K562 (cell line): ENCODE measurements around the gene ROPN1B. TPM values are rescaled to one million over a fixed set of nuclear protein-coding genes. Genes with fewer than 3 reads are reported as not detected.

ENCODE experiments used
- ATAC-seq: fragments of 200-7000 bp; cut with Tn5 transposase; 3 replicates; pipeline ENCODE4 v1.9.1; 2020; ENCODE audit warnings: moderate library complexity
- BruUV-seq: library from RNA; stranded (reverse); fragments of 400-500 nt; replicated peaks from 2 replicates; lab custom pipeline; 2021; lab: Mats Ljungman, UMichigan
- CTCF ChIA-PET: fragments of 300-600 bp; formaldehyde crosslinking; extraction: SDS; loops from one replicate; lab custom pipeline; 2021; ENCODE audit warnings: low intra/inter-chr PET ratio; lab: Yijun Ruan, JAX
- POLR2A ChIA-PET: fragments of 300-600, 350-650 bp; sonication (Branson Sonifier 250); formaldehyde crosslinking; extraction: SDS; loops from one replicate; lab custom pipeline; 2021; ENCODE audit warnings: antibody characterized with exemption, inconsistent platforms; lab: Yijun Ruan, JAX
- DNase-seq, 4 experiments: peaks; one replicate each; pipeline versions ENCODE4 v3.0.0 to v3.0.0-alpha.2; 2011 to 2018; ENCODE audit warnings: low spot score in 3 of 4, mixed read lengths in 3 of 4; ENCODE audit errors: extremely low read depth in 1 of 4
- FAIRE-seq: peaks from 2 replicates; lab custom pipeline; 2011; peaks lifted over from hg19 to GRCh38; lab: Jason Lieb, UNC
- H2AFZ ChIP-seq: 2 replicates; pipeline ENCODE4 v1.6.0; 2011; ENCODE audit warnings: low read depth, low read length, control low read depth, inconsistent platforms
- H3K27ac ChIP-seq: fragments of 200-600 bp; 3 replicates; pipeline ENCODE4 v1.8.0; 2011; ENCODE audit warnings: low read depth, mild to moderate bottlenecking, control low read depth, inconsistent platforms, low read length, moderate library complexity, mixed read lengths; ENCODE audit errors: extremely low read depth
- H3K27me3 ChIP-seq, 2 experiments: fragments of 300-600 bp in 1 of 2; 2 replicates in 1 of 2; 3 replicates in 1 of 2; pipeline versions ENCODE4 v1.6.0 to v1.8.0; 2011; ENCODE audit warnings: inconsistent platforms in 2 of 2, low read length in 2 of 2, mild to moderate bottlenecking in 1 of 2, mixed read lengths in 1 of 2, moderate library complexity in 1 of 2; ENCODE audit not compliant: control insufficient read depth in 2 of 2, insufficient read depth in 2 of 2
- H3K36me3 ChIP-seq: fragments of 300-600 bp; 3 replicates; pipeline ENCODE4 v1.8.0; 2011; ENCODE audit warnings: mild to moderate bottlenecking, low read length, inconsistent platforms; ENCODE audit not compliant: control insufficient read depth, insufficient read depth
- H3K4me1 ChIP-seq, 2 experiments: fragments of 200-600 bp in 1 of 2; replicated peaks in 1 of 2; 2 replicates in 1 of 2; 3 replicates in 1 of 2; pipeline versions ENCODE4 v1.5.1 to v1.8.0; 2011; ENCODE audit warnings: inconsistent platforms in 2 of 2, low read length in 2 of 2, mild to moderate bottlenecking in 1 of 2, mixed read lengths in 1 of 2, moderate library complexity in 1 of 2; ENCODE audit not compliant: control insufficient read depth in 2 of 2, insufficient read depth in 2 of 2
- H3K4me2 ChIP-seq: 2 replicates; pipeline ENCODE4 v1.6.1; 2011; ENCODE audit warnings: low read length, control low read depth, inconsistent platforms, mixed read lengths; ENCODE audit not compliant: insufficient read depth
- H3K4me3 ChIP-seq: fragments of 200-600 bp; sonication (generic), shearing (Covaris generic); 2 replicates; pipeline ENCODE4 v1.5.1; 2016; ENCODE audit warnings: control low read depth, inconsistent platforms
- H3K79me2 ChIP-seq: fragments of 200-600 bp; 3 replicates; pipeline ENCODE4 v1.8.0; 2011; ENCODE audit warnings: low read length, inconsistent platforms; ENCODE audit not compliant: control insufficient read depth, insufficient read depth
- H3K9ac ChIP-seq, 2 experiments: 2 replicates each; pipeline versions ENCODE4 v1.6.0 to v1.6.1; 2011; ENCODE audit warnings: low read depth in 2 of 2, low read length in 2 of 2, control low read depth in 1 of 2, inconsistent platforms in 1 of 2, mild to moderate bottlenecking in 1 of 2, mixed read lengths in 1 of 2; ENCODE audit not compliant: insufficient read depth in 1 of 2
- H3K9me1 ChIP-seq: one replicate; pipeline ENCODE4 v1.6.0; 2011; ENCODE audit warnings: inconsistent platforms, mild to moderate bottlenecking, low read length, moderate library complexity; ENCODE audit not compliant: control insufficient read depth, insufficient read depth
- H3K9me3 ChIP-seq: replicated peaks from 2 replicates; pipeline ENCODE4 v1.5.1; 2011; ENCODE audit warnings: low read depth, low read length, inconsistent platforms; ENCODE audit not compliant: control insufficient read depth, insufficient read depth
- H4K20me1 ChIP-seq: replicated peaks from 2 replicates; pipeline ENCODE4 v1.6.1; 2011; ENCODE audit warnings: low read length, inconsistent platforms, mixed read lengths; ENCODE audit not compliant: control insufficient read depth, insufficient read depth
- BRCA1 ChIP-seq, 2 experiments: fragments of 450-650 bp in 1 of 2; sonication (generic) in 1 of 2; formaldehyde crosslinking in 1 of 2; IDR thresholded peaks; 2 replicates each; pipeline versions ENCODE4 v1.5.0 to v1.6.1; 2017 to 2020; ENCODE audit warnings: mild to moderate bottlenecking in 1 of 2, missing genetic modification reagents in 1 of 2
- EZH2 ChIP-seq: IDR thresholded peaks from 2 replicates; pipeline ENCODE4 v1.6.1; 2012; ENCODE audit warnings: low read depth, mild to moderate bottlenecking, inconsistent platforms, low read length, borderline replicate concordance
- HDAC2 ChIP-seq: fragments of 450-650 bp; IDR thresholded peaks from 2 replicates; pipeline ENCODE4 v1.6.1; 2016; ENCODE audit warnings: mild to moderate bottlenecking
- STAG1 ChIP-seq: sonication (generic); formaldehyde crosslinking; IDR thresholded peaks from 2 replicates; pipeline ENCODE4 v1.5.0; 2020; ENCODE audit warnings: missing genetic modification reagents, borderline replicate concordance
- ZNF316 ChIP-seq: fragments of 450-650 bp; IDR thresholded peaks from 2 replicates; pipeline ENCODE4 v1.6.1; 2016
- ZNF644 ChIP-seq: fragments of 200-800 bp; sonication (Bioruptor generic); IDR thresholded peaks from 2 replicates; pipeline ENCODE4 v1.6.1; 2016; ENCODE audit warnings: low read depth, missing genetic modification characterization, missing compliant biosample characterization
- WGBS: fragments of 100-300 bp; shearing (Covaris generic); methylation state at CpG from one replicate; pipeline ENCODE4 v1.1.6; 2016; ENCODE audit warnings: low coverage, mixed read lengths; ENCODE audit not compliant: insufficient coverage; ENCODE audit errors: missing lambda C conversion rate; 5-methylcytosine and 5-hydroxymethylcytosine counted together
- in situ Hi-C: fragments of 300-500 bp; cut with MboI; formaldehyde crosslinking; loops from 4 replicates; pipeline ENCODE4 v1.15.0; 2018; ENCODE audit warnings: inconsistent platforms, mixed read lengths
- intact Hi-C: fragments of 100-400 bp; cut with micrococcal nuclease; formaldehyde crosslinking; loops from 2 replicates; pipeline ENCODE4 v1.14.2; 2022
- polyA plus RNA-seq, 8 experiments: library from polyadenylated mRNA; depleted of rRNA in 4 of 8; stranded (reverse) in 5 of 8; unstranded in 3 of 8; fragments of >200 nt; fragmentation: Nextera tagmentation in 2 of 8; fragmentation: Illumina TruSeq in 1 of 8; extraction: Ambion mirVana in 2 of 8; extraction: Trizol in 1 of 8; gene quantifications; 2 replicates each; pipeline versions ENCODE4 v1.2.1 to v1.2.3, GENCODE V29; 2011 to 2014; ENCODE audit warnings: inconsistent platforms in 1 of 8, missing spikeins in 1 of 8
- total RNA-seq, 7 experiments: library from RNA; depleted of rRNA in 6 of 7; stranded (reverse); fragments of >200 nt in 6 of 7; fragmentation: Illumina TruSeq in 2 of 7; extraction: Trizol in 2 of 7; gene quantifications; 2 replicates each; pipeline versions ENCODE4 v1.2.1 to v1.2.3, GENCODE V29; 2011 to 2021; ENCODE audit warnings: low replicate concordance in 1 of 7
- TF ChIP-seq, protein P1 (sequence below), 2 experiments: fragments of 450-650 bp; formaldehyde crosslinking in 1 of 2; IDR thresholded peaks; 2 replicates each; pipeline versions ENCODE4 v1.4.0 to v1.6.1; 2014 to 2020; ENCODE audit warnings: mild to moderate bottlenecking in 2 of 2, borderline replicate concordance in 1 of 2, low read depth in 1 of 2

Gene ROPN1B
- total and polyA plus RNA-seq, 9 of the 15 experiments (the other 6 are each of a cell fraction or from before 2014, with no cell fraction given): not detected

DNA sequence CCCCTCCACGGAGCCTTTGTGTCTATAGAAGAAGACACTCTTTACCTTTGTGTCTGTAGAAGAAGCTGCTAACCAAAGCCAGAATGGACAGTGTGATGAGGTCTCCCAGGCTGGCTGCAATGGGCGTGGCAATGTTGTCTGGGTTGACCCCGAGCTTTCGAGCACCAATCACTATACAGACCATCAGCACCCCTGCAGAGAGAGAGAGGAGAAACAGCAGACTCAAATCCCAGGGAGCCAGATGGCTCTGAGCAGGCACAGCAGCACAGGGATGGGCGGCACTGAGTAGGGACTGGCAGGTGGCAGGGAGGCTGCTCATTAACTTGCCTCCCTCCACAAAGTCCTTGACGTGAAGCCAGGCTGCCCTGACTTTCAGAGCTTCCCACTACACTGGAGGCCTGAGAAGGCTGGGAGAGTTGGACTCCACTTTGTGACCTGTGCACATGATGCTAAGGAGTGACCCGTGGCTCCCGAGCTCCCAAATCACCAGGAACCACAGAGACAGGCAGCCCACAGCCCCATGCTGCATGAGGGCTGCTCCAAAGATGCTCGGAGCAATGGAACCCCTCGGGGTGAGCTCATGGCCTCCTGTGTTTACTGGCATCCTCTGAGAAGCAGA lies 53.9 kb downstream of the ROPN1B start:
- in situ Hi-C loops: no loop called here

DNA sequence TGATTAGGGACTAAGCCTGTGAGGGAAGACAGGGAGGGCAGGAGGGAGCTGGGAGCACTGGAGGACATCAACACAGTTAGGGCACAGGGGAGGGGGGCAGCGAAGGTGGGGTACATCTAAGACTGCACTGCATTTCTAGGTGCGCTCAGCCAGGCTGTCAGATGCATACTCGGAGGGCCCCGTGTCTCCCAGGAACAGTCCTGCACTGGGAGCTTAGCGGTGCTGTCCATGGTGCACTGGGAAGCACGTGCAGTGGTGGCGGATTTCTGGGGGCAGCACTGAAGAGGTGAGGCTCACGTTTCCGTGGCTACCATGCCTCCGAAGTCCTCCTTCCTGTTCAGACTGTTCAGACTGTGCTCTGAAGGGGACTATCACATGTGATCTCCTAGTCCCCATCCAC lies 54.4 kb downstream of the ROPN1B start:
- WGBS: 34% methylated on average over 4 of the region's 10 CpGs
- no peak for ATAC-seq
- no peak overlapping the region for H3K4me2 ChIP-seq
- H2AFZ ChIP-seq: no peak overlapping the region
- H3K9me1 ChIP-seq: no peaks in the 10 kb centered on the region
- no peak for FAIRE-seq
- no TSS peak for BruUV-seq
- intact Hi-C loops (no loop called here), in situ Hi-C loops (no loop called here)
- no peak for TF ChIP-seq BRCA1 (IDR thresholded peaks at IDR 0.05)
- TF ChIP-seq BRCA1 (CRISPR knock-in tag; IDR thresholded peaks at IDR 0.05): no peak
- no peak for TF ChIP-seq ZNF316
- TF ChIP-seq EZH2: no peak
- TF ChIP-seq, protein P1, sequence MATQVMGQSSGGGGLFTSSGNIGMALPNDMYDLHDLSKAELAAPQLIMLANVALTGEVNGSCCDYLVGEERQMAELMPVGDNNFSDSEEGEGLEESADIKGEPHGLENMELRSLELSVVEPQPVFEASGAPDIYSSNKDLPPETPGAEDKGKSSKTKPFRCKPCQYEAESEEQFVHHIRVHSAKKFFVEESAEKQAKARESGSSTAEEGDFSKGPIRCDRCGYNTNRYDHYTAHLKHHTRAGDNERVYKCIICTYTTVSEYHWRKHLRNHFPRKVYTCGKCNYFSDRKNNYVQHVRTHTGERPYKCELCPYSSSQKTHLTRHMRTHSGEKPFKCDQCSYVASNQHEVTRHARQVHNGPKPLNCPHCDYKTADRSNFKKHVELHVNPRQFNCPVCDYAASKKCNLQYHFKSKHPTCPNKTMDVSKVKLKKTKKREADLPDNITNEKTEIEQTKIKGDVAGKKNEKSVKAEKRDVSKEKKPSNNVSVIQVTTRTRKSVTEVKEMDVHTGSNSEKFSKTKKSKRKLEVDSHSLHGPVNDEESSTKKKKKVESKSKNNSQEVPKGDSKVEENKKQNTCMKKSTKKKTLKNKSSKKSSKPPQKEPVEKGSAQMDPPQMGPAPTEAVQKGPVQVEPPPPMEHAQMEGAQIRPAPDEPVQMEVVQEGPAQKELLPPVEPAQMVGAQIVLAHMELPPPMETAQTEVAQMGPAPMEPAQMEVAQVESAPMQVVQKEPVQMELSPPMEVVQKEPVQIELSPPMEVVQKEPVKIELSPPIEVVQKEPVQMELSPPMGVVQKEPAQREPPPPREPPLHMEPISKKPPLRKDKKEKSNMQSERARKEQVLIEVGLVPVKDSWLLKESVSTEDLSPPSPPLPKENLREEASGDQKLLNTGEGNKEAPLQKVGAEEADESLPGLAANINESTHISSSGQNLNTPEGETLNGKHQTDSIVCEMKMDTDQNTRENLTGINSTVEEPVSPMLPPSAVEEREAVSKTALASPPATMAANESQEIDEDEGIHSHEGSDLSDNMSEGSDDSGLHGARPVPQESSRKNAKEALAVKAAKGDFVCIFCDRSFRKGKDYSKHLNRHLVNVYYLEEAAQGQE (IDR thresholded peaks at IDR 0.05; ENCODE audit: borderline replicate concordance): peak; percentile 33
- TF ChIP-seq, protein P1 (CRISPR knock-in tag; IDR thresholded peaks at IDR 0.05; ENCODE audit: low read depth): no peak
- no peak for DNase-seq
- no peak overlapping the region for H3K27ac ChIP-seq
- H3K4me1 ChIP-seq: no peaks in the 10 kb centered on the region
- POLR2A ChIA-PET: interaction anchor here (0.6 kb wide), 1 partner anchor 390 kb away, joined by 3 read pairs; no protein-coding TSS in a partner anchor
- no peak overlapping the region for H3K9ac ChIP-seq
- H3K27me3 ChIP-seq: no peaks in the 10 kb centered on the region
- no peaks in the 10 kb centered on the region for H3K9me3 ChIP-seq
- no peaks in the 10 kb centered on the region for H3K79me2 ChIP-seq
- H3K4me3 ChIP-seq: no peak overlapping the region
- CTCF ChIA-PET: no interaction called here
- no peaks in the 10 kb centered on the region for H4K20me1 ChIP-seq
- no peaks in the 10 kb centered on the region for H3K36me3 ChIP-seq

More for the DNA sequence above, 53.9 kb downstream of the ROPN1B start:
- intact Hi-C loops: no loop called here
- FAIRE-seq: no peak
- Histone ChIP-seq H3K9me1 (no peaks in the 10 kb centered on the region), H3K9me3 (no peaks in the 10 kb centered on the region), H3K4me2 (no peak overlapping the region), H3K27me3 (no peaks in the 10 kb centered on the region), H3K36me3 (no peaks in the 10 kb centered on the region), H4K20me1 (no peaks in the 10 kb centered on the region), H3K79me2 (no peaks in the 10 kb centered on the region), H3K4me3 (no peak overlapping the region), H2AFZ (no peak overlapping the region), H3K4me1 (no peaks in the 10 kb centered on the region), H3K27ac (no peak overlapping the region), H3K9ac (no peak overlapping the region)
- no peak for ATAC-seq
- WGBS: 49% methylated on average over 7 of the region's 10 CpGs
- ChIA-PET POLR2A (no interaction called here), CTCF (no interaction called here)
- no peak for DNase-seq
- no peak for TF ChIP-seq HDAC2
- no peak for TF ChIP-seq ZNF644 (tag)
- TF ChIP-seq STAG1 (CRISPR knock-in tag): no peak
- no TSS peak for BruUV-seq
